HG02840 (cell line): ENCODE data around the gene CREB3L2.
"Not testable (repeated sequence)": the region's sequence is repeated elsewhere in the genome, so short reads cannot be mapped to it uniquely, and the experiment has no call there.

Experiments used
- ATAC-seq: cut with Tn5 transposase; IDR thresholded peaks from one replicate; pipeline ENCODE4 v1.9.1; 2021; ENCODE audit warnings: mild to moderate bottlenecking, moderate library complexity, moderate number of reproducible peaks; ENCODE audit not compliant: unreplicated experiment, low FRiP score

CREB3L2 gene, protein sequence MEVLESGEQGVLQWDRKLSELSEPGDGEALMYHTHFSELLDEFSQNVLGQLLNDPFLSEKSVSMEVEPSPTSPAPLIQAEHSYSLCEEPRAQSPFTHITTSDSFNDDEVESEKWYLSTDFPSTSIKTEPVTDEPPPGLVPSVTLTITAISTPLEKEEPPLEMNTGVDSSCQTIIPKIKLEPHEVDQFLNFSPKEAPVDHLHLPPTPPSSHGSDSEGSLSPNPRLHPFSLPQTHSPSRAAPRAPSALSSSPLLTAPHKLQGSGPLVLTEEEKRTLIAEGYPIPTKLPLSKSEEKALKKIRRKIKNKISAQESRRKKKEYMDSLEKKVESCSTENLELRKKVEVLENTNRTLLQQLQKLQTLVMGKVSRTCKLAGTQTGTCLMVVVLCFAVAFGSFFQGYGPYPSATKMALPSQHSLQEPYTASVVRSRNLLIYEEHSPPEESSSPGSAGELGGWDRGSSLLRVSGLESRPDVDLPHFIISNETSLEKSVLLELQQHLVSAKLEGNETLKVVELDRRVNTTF

DNA sequence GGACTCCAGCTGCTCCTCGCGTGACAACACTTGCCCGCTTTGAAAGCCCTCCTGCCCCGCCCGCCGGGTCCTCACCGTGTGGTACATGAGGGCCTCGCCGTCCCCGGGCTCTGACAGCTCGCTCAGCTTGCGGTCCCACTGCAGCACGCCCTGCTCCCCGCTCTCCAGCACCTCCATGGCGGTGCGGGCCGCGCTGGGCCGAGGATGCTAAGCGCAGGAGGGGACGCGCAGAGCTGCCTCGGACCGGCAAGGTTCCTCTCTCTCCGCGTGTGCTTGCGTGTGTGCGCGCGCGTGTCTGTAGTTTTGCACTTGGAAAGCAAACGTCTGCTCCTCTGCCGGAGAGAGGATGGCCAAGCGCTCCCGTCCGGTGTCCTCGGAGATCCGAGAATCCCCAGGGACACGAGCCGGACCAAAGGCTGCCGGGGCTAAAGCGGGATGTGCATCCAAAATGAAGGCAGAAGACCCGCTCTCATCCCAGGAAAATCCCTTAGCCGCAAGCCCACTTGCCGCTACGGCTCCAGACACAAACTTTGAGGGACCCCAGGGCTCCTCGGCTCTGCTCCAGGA is at the start of gene CREB3L2:
TSS of gene CREB3L2 (minus strand) at position 558 of the 567 bp plus-strand sequence. CDS start at position 177, 381 bp downstream.
- ATAC-seq = peak; percentile 27

DNA sequence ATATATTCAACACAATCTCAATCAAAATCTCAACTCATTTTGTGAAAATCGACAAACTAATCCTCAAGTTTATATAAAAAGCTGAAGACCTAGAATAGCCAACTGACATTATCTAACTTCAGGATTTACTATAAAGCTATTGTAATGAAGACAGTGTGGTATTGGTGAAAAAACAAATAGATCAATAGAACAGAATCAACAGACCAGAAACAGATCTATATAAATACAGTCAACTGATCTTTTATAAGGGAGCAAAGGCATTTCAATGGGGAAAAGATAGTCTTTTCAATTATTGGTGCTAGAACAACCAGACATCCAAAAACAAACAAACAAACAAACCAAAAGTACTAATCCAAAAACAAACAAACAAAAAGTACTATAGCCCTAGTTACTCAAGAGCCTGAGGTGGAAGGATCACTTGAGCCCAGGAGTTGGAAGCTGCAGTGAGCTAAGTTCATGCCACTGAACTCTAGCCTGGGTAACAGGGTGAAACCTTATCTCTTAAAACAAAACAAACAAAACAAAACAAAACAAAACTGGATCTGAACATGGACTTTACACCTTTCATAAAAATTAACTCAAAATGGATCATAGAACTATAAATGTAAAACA is 47.7 kb upstream of the CREB3L2 start:
- no peak for ATAC-seq

DNA sequence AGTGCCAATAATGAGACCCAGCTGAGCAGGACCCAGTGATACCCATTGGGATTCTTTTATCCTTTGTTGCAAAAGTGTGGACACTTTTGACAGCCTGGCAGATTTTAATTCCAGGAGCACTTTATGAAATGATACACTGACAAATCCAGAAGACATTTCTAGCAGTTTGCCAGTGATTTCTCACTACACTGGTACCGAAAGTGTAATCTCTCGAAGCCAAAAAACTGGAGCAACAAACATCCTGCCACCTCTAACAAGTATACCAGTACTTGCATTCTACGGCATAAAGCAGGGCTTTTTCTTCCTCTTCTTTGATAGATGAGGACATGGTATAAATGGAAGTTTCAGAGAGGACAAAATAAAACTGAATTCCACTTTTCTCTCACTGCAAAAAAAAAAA is 46.0 kb upstream of the CREB3L2 start:
- ATAC-seq = no peak

DNA sequence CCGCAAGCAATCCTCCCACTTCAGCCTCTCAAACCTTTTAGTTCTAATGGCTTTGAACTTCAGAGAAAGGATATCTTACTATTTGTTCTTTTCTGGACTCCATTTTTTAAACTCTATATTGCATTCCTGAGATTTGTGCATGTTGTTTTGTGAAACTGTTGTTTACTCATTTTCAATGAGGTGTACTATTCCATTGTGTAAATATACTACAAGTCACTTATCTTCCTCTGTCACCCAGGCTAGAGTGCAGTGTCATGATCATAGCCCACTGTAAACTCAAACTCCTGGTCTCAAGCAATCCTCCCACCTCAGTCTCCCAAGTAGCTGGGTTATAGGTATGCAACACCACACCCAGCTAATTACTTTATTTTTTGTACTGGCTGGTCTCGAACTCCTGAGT is 43.0 kb upstream of the CREB3L2 start:
- no peak for ATAC-seq

DNA sequence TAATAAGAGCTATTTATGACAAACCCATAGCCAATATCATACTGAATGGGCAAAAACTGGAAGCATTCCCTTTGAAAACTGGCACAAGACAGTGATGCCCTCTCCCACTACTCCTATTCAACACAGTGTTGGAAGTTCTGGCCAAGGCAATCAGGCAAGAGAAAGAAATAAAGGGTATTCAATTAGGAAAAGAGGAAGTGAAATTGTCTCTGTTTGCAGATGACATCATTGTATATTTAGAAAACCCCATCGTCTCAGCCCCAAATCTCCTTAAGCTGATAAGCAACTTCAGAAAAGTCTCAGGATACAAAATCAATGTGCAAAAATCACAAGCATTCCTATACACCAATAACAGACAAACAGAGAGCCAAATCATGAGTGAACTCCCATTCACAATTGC is 38.2 kb upstream of the CREB3L2 start:
- not testable (repeated sequence) for ATAC-seq

DNA sequence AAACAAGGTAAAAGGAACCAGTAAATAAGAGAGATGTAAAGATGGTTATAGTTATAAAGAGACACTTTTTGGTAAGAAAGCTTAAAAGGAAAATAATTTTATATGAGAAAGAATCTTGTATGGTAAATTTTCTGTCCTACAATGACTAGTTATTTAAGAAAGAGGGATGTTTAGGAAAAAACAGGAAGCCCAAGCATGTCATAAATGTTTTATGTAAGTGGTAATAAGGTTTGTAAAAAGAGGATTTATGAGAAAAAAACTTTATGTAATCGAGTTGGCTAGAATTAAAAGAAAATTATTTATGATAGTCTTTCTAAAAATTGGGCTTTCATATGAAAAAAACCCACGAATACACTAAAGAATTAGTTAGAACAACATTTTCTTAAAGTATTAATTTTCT is 34.2 kb upstream of the CREB3L2 start:
- ATAC-seq = no peak

DNA sequence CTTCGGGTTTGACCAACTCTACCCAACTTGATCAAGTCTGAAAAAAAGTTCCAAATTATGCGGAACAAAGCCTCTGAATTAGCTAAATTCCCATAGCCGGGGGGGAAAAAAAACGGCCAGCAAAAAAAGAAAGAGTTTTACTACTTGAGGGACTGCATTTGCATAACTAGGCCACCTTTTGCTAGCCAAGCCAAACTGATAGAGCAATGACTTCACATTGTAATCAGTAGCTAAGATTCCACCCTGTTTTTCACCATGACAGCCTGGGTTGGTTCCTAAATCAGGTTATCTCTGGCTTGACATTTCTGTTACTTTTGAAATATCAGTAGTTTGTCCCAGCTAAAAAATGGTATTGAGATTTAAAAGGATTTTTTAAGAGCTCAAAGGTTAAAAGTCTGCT is 31.4 kb upstream of the CREB3L2 start:
- no peak for ATAC-seq

DNA sequence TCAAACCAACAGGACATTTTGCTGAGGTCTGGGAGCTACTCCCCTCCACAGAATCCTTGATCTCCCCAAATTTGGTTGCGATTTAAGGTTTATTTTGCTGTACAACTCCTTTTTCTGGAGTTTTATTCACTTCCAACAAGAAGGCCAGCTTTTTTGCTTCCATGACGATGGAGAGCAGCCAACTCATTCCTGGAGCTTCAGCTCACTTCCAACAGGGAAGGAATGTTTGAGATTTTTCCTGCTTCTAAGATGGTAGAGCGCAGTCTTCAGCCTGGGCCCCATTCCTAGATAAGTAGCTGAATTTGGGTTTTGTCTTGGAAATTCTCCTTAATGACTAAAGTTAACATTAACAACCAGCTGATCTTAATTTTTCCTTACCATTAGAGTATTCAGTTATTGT is 30.9 kb upstream of the CREB3L2 start:
- no peak for ATAC-seq

DNA sequence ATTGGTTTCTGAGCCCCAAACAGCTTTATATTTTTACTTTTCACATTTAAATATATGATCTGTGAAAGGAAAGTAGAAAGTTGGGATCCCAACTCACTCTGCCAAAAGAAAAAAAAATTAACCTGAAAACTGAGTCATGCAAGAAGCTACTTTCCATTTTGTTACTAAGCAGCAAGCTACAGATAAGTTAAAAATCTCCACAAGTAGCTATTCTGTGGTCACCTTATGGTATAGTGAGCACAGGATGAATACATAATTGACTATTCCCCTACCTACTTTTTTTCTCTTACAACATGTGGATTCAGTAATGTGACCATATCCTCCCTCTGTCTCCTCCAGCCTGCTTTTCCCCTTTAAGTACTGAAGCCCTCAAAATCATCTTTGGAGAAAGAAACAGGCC is 30.3 kb upstream of the CREB3L2 start:
- ATAC-seq = peak; percentile 67

DNA sequence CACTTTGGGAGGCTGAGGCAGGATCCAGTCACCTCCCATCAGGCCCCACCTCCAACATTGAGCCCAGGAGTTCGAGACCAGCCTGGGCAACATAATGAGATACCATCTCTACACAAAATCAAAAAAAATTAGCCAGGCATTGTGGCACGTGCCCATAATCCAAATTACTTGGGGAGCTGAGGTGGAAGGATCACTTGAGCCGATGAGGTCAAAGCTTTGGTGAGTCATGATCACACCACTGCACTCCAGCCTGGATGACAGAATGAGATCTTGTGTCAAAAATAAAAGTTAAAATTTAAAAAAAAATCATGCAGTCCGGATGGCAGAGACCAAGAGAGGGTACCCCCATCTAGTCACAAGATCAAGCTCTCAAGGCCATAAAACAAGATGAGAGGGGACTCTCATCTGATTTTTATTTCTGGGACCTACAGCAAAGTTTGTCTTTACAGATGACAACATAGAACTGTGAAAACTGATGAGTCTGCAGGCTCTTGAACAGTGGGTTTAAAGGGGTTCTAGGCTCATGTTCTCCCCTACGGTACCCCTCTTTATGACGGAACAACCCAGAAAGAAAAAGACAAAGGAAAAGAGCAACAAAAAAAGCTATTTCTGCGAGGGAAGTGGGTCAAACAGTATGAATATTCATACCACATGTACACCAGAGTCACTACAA is 28.9 kb upstream of the CREB3L2 start:
- ATAC-seq = no peak

DNA sequence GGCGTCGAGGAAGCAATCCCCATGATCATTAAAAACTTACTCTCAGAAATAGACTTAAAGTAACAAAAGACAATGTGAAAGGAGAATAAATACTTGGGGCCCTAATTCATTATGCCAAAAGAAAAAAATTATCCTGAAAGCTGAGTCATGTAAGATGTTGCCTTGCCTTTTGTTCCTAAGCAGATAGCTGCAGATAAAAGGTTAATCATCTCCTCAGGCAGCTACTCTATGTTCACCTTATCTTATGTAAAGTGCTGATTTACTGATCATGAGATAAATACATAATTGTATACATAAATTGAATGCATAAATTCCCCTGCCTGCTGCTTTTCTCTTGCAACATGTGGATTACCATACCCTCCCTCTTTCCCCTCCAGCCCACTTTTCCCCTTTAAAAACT is 28.1 kb upstream of the CREB3L2 start:
- no peak for ATAC-seq

DNA sequence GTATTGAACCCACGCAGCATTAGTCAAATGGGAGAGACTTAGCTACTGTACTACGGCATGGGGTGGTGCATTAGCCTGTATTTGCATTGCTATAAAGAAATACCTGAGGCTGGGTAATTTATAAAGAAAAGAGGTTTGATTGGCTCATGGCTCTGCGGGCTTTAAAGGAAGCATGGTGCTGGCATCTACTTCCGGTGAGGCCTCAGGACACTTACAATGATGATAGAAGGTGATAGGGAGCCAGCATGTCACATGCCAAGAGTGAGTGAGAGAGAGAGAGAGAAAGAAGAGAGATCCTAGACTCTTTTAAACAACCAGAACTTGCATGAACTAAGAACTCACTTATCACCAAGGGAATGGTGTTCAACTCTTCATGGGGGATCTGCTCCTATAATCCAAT is 27.2 kb upstream of the CREB3L2 start:
- no peak for ATAC-seq

DNA sequence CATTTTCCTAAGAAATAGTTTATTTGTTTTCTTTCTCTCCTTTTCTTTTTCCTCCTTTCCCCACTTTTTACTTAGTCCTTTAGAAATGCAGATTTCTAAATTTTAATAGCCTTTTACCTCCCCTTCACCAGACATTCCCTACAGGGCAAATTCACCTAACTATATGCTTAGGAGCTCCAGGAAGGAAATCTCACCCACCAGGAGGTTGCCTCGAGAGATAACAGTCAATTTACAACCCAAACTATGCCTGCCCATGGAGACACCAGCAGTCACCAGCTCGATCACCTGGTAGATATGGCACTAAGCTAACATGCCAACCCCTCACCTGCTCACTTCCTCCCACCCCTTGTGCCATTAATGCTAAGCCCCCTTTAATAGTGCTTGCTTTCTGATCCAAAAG is 25.2 kb upstream of the CREB3L2 start:
- ATAC-seq = no peak

DNA sequence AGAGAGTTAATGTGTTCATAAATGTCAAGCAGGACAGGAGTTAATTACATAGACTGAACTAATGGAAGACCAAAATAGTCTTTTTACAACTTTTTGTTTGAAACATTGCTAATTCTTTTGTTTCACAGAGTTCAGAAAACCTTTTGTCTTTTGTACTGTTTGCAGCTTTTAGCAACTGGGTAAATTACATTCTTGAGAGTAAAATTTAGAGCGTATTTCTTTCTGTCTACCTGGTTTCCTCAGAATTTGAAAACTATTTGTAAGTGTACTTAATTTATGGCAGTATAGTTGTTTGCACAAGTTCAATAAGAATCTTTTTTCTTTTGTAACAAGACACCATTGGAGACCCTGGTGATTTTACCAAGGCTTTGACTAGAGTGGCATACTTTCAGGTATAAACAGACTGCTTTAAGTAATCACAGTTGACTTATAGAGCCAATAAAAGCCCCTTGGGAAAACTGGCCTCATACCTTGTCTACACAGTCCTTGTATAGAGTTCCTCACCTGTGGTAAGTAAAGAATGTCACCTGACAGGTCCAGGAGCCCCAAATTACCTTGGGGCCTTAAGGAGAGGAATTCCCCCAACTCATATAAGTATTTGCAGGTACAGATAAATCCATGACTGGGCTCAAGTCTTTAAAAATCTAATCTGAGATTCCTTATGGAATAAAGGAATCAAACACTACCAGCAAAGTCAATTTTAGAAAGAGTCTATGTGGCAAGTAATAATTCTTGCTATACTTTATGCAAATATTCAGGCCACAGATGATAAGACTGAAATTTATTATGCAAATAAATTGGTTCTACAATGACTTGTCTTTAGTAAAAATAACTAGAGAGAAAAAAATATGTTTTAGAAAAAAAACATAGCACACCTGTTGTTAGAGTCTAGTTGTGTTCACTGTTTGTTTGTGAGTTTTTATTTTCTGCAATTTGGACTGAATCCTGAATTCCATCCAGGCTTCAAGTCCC is 23.6 kb upstream of the CREB3L2 start:
- no peak for ATAC-seq

DNA sequence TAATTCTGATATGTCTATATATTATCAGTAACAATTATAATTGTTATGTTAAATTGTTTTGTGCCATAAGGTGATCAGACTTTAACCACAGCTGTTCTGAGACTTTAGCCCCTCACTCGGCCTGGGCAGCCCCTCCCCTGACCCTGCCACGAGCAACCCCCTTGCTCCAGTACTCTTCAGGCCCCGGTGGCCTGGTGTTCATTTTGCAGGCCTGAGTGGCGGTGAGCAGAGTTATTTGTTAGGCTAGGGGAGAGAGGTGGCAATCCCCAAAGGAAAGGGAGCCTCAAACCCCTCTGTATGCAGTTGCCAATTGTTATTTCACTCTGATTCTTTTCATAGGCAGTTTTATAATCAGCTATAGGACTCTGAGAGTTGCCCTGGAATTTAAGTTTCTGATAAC is 22.9 kb upstream of the CREB3L2 start:
- ATAC-seq = no peak

DNA sequence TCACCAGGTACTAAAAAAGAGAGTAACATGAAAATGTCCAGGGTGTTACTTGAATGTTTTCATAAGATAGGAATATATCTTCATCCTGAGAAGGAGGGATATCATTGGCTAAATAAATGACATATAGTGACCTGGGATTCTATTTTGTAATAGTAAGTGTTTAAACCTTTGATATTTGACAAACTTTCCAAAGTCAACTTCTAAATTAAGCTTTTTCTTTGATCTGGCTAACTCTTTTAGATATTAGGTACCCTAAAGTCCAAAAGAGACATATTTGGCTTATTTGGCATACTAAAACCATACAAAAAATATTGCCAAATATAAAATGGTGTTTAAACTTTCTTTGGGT is 22.4 kb upstream of the CREB3L2 start:
- ATAC-seq = no peak

DNA sequence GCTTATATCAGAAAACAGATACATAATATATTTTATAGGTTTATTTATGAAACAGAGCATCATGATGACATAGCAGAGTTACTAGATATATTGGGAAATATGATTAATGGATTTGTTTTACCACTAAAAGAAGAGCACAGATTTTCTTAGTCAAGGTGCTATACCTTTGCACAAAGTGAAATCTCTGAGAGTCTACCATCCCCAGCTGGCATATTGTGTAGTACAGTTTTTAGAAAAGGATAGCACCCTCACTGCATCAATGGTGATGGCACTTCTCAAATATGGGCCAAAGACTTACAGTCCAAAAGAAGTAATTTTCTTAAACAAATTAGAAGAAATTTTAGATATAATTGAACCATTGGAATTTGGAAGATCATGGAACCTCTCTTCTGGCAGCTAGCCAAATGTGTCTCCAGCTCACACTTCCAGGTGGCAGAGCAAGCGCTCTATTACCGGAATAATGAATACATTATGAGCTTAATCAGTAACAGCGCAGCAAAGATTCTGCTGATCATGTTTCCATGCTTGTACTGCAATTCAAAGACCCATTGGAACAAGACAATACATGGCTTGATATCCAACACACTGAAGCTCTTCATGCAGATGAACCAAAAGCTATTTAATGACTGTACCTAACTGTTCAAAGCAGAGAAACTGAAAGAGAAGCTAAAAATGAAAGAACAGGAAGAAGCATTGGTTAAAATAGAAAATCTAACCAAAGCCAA is 21.9 kb upstream of the CREB3L2 start:
- ATAC-seq = peak; percentile 65

DNA sequence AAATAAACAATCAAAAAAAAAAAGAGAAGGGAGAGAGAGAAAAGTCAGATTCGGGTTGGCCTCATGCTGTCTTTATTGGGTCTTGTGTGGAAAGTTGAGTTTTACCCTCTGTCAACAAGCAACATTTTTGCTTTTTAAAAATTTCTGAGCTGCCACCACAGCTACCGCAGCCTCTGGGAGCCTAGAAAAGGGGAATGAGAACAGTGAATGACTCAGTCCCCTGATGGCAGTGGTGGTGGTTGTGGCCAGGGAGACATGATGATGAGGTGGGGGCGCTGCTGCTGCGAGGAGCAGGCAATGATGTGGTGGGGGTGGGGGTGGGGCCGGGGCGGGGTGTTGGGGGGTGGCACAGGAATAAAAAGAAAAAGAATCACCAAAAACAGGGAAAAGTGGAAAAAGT is 20.0 kb upstream of the CREB3L2 start:
- ATAC-seq = no peak

DNA sequence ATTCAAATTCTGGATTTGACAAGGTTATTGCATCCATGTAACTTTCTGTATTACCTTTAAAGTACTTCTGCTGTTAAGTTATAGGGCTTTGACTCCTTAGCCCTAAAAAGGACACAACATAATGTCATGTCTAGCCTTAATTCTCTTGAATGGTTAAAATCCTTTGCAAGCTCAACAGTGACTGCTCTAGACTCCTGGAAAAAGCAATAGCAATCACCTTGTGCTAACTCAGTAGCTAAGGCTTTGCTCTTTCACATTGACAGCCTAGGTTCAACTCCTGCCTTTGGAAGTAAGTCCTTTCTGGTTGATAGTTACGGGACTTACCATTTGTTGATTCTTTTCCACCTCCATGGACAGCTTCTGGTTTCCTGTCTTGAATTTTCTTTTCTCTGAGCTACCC is 16.1 kb upstream of the CREB3L2 start:
- ATAC-seq = no peak
